HepG2 (cell line): ENCODE measurements around the gene NCOA7. TPM values are rescaled to one million over a fixed set of nuclear protein-coding genes. Genes with fewer than 3 reads are reported as not detected.

Source experiments
- ARID2 ChIP-seq: sonication (generic); formaldehyde crosslinking; IDR thresholded peaks from 2 replicates; pipeline ENCODE4 v1.8.1; 2022; ENCODE audit warnings: mild to moderate bottlenecking, missing genetic modification reagents, borderline replicate concordance
- ATF2 ChIP-seq: sonication (generic); formaldehyde crosslinking; IDR thresholded peaks from 2 replicates; pipeline ENCODE4 v1.4.0; 2020; ENCODE audit warnings: missing genetic modification reagents
- ATF5 ChIP-seq: sonication (generic); formaldehyde crosslinking; IDR thresholded peaks from 2 replicates; pipeline ENCODE4 v1.4.0; 2020; ENCODE audit warnings: mild to moderate bottlenecking, low read depth, missing genetic modification reagents
- ELF3 ChIP-seq: IDR thresholded peaks from 2 replicates; pipeline ENCODE4 v1.6.1; 2016; ENCODE audit warnings: missing genetic modification reagents, missing compliant biosample characterization
- ESRRA ChIP-seq: sonication (generic); formaldehyde crosslinking; IDR thresholded peaks from 2 replicates; pipeline ENCODE4 v1.5.1; 2020; ENCODE audit warnings: mild to moderate bottlenecking, low read depth, missing genetic modification reagents
- HNF1B ChIP-seq: sonication (generic); formaldehyde crosslinking; IDR thresholded peaks from 2 replicates; pipeline ENCODE4 v1.5.1; 2020; ENCODE audit warnings: mild to moderate bottlenecking, moderate library complexity, missing genetic modification reagents
- HOXA9 ChIP-seq: sonication (generic); formaldehyde crosslinking; IDR thresholded peaks from 2 replicates; pipeline ENCODE4 v1.8.1; 2022; ENCODE audit warnings: missing genetic modification reagents, mild to moderate bottlenecking, moderate library complexity, borderline replicate concordance
- MAZ ChIP-seq, 2 experiments: sonication (generic) in 1 of 2; formaldehyde crosslinking in 1 of 2; IDR thresholded peaks; 2 replicates each; pipeline versions ENCODE4 v1.5.0 to v1.6.1; 2012 to 2020; ENCODE audit warnings: low read depth in 2 of 2, mild to moderate bottlenecking in 2 of 2, borderline replicate concordance in 1 of 2, improper control_type of control experiment in 1 of 2, low read length in 1 of 2, missing genetic modification reagents in 1 of 2, moderate library complexity in 1 of 2
- MNT ChIP-seq: fragments of 450-650 bp; IDR thresholded peaks from 2 replicates; pipeline ENCODE4 v1.6.1; 2016
- MTA3 ChIP-seq: sonication (generic); formaldehyde crosslinking; IDR thresholded peaks from 2 replicates; pipeline ENCODE4 v1.4.0; 2020; ENCODE audit warnings: missing genetic modification reagents
- POLR2AphosphoS5 ChIP-seq: IDR thresholded peaks from 2 replicates; pipeline ENCODE4 v1.6.1; 2012; ENCODE audit warnings: low read depth, low read length
- SNRNP70 ChIP-seq: fragments of 200-400 bp; formaldehyde crosslinking; IDR thresholded peaks from 2 replicates; pipeline ENCODE4 v1.6.1; 2017; ENCODE audit warnings: mild to moderate bottlenecking, low read depth, low read length, moderate library complexity
- TFDP2 ChIP-seq: sonication (generic); formaldehyde crosslinking; IDR thresholded peaks from 2 replicates; pipeline ENCODE4 v1.4.0; 2020; ENCODE audit warnings: missing genetic modification reagents
- THAP11 ChIP-seq: IDR thresholded peaks from 2 replicates; pipeline ENCODE4 v1.6.1; 2016; ENCODE audit warnings: missing biosample characterization, missing genetic modification reagents
- ZBTB3 ChIP-seq: sonication (generic); formaldehyde crosslinking; IDR thresholded peaks from 2 replicates; pipeline ENCODE4 v1.4.0; 2020; ENCODE audit warnings: low read depth, mild to moderate bottlenecking, moderate library complexity, missing genetic modification reagents, borderline replicate concordance
- ZNF282 ChIP-seq: fragments of 450-650 bp; IDR thresholded peaks from 2 replicates; pipeline ENCODE4 v1.6.1; 2018; ENCODE audit not compliant: partially characterized antibody
- ZNF570 ChIP-seq: sonication (generic); formaldehyde crosslinking; IDR thresholded peaks from 2 replicates; pipeline ENCODE4 v1.4.0; 2020; ENCODE audit warnings: mild to moderate bottlenecking, missing genetic modification reagents, borderline replicate concordance
- ZNF572 ChIP-seq: sonication (generic); formaldehyde crosslinking; IDR thresholded peaks from 2 replicates; pipeline ENCODE4 v1.5.1; 2020; ENCODE audit warnings: mild to moderate bottlenecking, missing genetic modification reagents
- ZNF607 ChIP-seq: sonication (generic); formaldehyde crosslinking; IDR thresholded peaks from 2 replicates; pipeline ENCODE4 v1.5.1; 2020; ENCODE audit warnings: missing genetic modification reagents, mild to moderate bottlenecking, borderline replicate concordance
- ZNF737 ChIP-seq: sonication (generic); formaldehyde crosslinking; IDR thresholded peaks from 2 replicates; pipeline ENCODE4 v1.5.0; 2020; ENCODE audit warnings: missing genetic modification reagents, mild to moderate bottlenecking, borderline replicate concordance
- ZNF768 ChIP-seq: sonication (generic); formaldehyde crosslinking; IDR thresholded peaks from 2 replicates; pipeline ENCODE4 v1.4.0; 2020; ENCODE audit warnings: missing genetic modification reagents
- ZSCAN20 ChIP-seq: sonication (generic); formaldehyde crosslinking; IDR thresholded peaks from 2 replicates; pipeline ENCODE4 v1.4.0; 2020; ENCODE audit warnings: missing genetic modification reagents, mild to moderate bottlenecking, borderline replicate concordance
- polyA plus RNA-seq, 8 experiments: library from polyadenylated mRNA; depleted of rRNA in 3 of 8; stranded (reverse) in 7 of 8; unstranded in 1 of 8; fragments of >200 nt; fragmentation: Illumina TruSeq in 4 of 8; extraction: Trizol in 4 of 8; gene quantifications; 2 replicates each; pipeline versions ENCODE4 v1.2.1 to v1.2.3, GENCODE V29; 2011 to 2016; ENCODE audit warnings: low read depth in 4 of 8, missing spikeins in 1 of 8, mixed read lengths in 1 of 8; ENCODE audit not compliant: insufficient read depth in 1 of 8
- total RNA-seq, 5 experiments: library from RNA; depleted of rRNA; stranded (reverse); fragments of >200 nt; fragmentation: Illumina TruSeq; extraction: Trizol; gene quantifications; 2 replicates each; pipeline ENCODE4 v1.2.3, GENCODE V29; 2016; ENCODE audit warnings: low read depth in 1 of 5

NCOA7 gene
- total and polyA plus RNA-seq, 2 of the 13 experiments (the other 11 are each of a cell fraction or from before 2014, with no cell fraction given) = 13.6 to 20.8 TPM

- TF ChIP-seq HOXA9 (CRISPR knock-in tag) (no peak), ATF2 (no peak), ESRRA (0 out of 2 replicates have a peak, but pooled peaks have one; percentile 16), ZBTB3 (0 out of 2 replicates have a peak, but pooled peaks have one; percentile 37), MAZ (IDR thresholded peaks at IDR 0.05; ENCODE audit: borderline replicate concordance, low read depth, low read length) (no peak), MAZ (CRISPR knock-in tag; IDR thresholded peaks at IDR 0.05; ENCODE audit: low read depth) (peak; percentile 83), MTA3 (CRISPR knock-in tag) (no peak), ZNF607 (peak; percentile 64), HNF1B (CRISPR knock-in tag) (no peak), ATF5 (CRISPR knock-in tag) (no peak; the same call in 1 of the 2 replicates), ZNF282 (no peak), SNRNP70 (no peak), ELF3 (CRISPR knock-in tag) (peak; percentile 31; the same call in 1 of the 2 replicates), ZNF572 (CRISPR knock-in tag) (no peak), ARID2 (CRISPR knock-in tag) (0 out of 2 replicates have a peak, but pooled peaks have one; percentile 83), ZNF737 (no peak; the same call in 1 of the 2 replicates), ZNF768 (no peak), POLR2AphosphoS5 (peak; percentile 80), ZNF570 (no peak), ZSCAN20 (CRISPR knock-in tag) (0 out of 2 replicates have a peak, but pooled peaks have one; percentile 14), TFDP2 (peak; percentile 82), MNT (peak; percentile 44), THAP11 (CRISPR knock-in tag) (peak; percentile 44; the same call in 1 of the 2 replicates)
Observed at GRCh38 chr6:125780540-125781313, 10.0 kb upstream of the NCOA7 start (continued).
